Measurements from ENCODE around the gene PRSS8. TPM values are rescaled to one million over a fixed set of nuclear protein-coding genes. Genes with fewer than 3 reads are reported as not detected.
"Not testable (repeated sequence)": the region's sequence is repeated elsewhere in the genome, so short reads cannot be mapped to it uniquely, and the experiment has no call there.

PRSS8 gene
- total RNA-seq, 2 donors from 2014 or later, result 2.4 TPM; not detected in 1

GRCh38 chr16:31142109-31143010 is 6.8 kb upstream of the PRSS8 start:
- Histone ChIP-seq H3K4me1 (peaks cover 0 to 30% of the 10 kb centered on the region in 2 donors), H3K9me3 (no peaks in the 10 kb centered on the region), H3K27me3 (no peaks in the 10 kb centered on the region), H3K4me3 (peak overlapping the region; percentile 45 to 60), H3K27ac (peak overlapping the region; percentile 70 to 75), H3K36me3 (no peaks in the 10 kb centered on the region)
- DNase-seq (ENCODE audit: low spot score), result peak; percentile 98
- TF ChIP-seq, protein P1, sequence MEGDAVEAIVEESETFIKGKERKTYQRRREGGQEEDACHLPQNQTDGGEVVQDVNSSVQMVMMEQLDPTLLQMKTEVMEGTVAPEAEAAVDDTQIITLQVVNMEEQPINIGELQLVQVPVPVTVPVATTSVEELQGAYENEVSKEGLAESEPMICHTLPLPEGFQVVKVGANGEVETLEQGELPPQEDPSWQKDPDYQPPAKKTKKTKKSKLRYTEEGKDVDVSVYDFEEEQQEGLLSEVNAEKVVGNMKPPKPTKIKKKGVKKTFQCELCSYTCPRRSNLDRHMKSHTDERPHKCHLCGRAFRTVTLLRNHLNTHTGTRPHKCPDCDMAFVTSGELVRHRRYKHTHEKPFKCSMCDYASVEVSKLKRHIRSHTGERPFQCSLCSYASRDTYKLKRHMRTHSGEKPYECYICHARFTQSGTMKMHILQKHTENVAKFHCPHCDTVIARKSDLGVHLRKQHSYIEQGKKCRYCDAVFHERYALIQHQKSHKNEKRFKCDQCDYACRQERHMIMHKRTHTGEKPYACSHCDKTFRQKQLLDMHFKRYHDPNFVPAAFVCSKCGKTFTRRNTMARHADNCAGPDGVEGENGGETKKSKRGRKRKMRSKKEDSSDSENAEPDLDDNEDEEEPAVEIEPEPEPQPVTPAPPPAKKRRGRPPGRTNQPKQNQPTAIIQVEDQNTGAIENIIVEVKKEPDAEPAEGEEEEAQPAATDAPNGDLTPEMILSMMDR (IDR thresholded peaks at IDR 0.05), result peak; percentile 98 to 99

GRCh38 chr16:31141489-31142108 is 6.1 kb upstream of the PRSS8 start:
- H3K36me3 ChIP-seq, result no peaks in the 10 kb centered on the region
- DNase-seq (ENCODE audit: low spot score), result no peak
- H3K27me3 ChIP-seq, result no peaks in the 10 kb centered on the region
- no peaks in the 10 kb centered on the region for H3K9me3 ChIP-seq
- peak overlapping the region in 1 of 2 donors; percentile 60 for H3K4me3 ChIP-seq
- H3K27ac ChIP-seq, result peak overlapping the region; percentile 70 to 75
- TF ChIP-seq, protein P1 (IDR thresholded peaks at IDR 0.05), result no peak
- peaks cover 0 to 30% of the 10 kb centered on the region in 2 donors for H3K4me1 ChIP-seq

- peak overlapping the region in 1 of 2 donors; percentile 70 for H3K27ac ChIP-seq
- H3K4me1 ChIP-seq, result peaks cover 0 to 30% of the 10 kb centered on the region in 2 donors
- H3K9me3 ChIP-seq; DNase-seq (ENCODE audit: low spot score); H3K4me3 ChIP-seq; H3K36me3 ChIP-seq; H3K27me3 ChIP-seq: not testable (repeated sequence)
These were observed 5.5 kb upstream of the PRSS8 start for GRCh38 chr16:31141071-31141469.

DNA sequence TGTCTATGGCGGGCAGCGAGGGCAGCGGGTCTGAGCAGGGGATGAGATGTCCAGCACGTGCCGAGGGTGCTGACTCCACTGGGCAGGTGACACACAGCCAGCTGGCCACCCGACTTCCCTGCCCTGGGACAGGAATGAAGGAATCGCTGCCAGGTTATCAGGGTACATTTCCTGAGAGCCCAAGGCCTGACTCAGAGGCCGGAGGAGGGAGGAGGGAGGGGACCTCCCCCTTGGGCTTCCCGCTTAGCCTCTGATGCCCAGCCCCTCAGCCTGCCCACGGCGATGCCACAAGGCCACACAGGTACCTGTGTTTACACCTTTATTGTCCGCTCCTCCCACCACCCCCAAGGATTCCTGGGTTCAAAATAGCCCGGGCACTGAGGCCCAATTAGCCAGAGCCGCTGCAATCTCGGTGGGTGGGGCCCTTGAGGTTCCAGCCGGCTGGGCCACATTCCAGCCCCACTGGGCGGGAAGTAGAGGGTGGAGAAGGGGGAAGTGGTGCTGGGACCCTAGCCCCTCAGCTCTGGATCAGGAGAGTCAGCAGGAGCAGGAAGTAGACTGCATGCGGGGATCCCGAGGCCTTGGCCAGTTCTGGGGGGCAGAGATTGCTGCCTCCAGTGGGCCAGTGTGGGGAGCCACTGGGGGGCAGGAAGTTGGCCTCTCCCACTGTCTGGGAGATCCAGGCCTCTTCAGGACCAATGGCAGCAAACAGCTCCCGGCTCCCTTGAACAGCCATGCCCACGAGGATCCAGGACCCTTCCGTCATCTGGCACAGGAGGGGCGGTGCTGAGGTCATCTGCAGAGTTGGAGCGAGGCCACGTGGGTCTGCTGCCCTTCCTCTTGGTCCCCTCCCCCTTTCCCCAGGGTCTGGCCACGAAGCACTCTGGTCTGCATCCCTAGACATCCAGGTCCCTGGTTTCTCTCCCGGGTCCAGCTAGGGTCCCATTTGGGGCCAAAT is 3.4 kb upstream of the PRSS8 start:
- H3K4me1 ChIP-seq, result peaks cover 0 to 43% of the 10 kb centered on the region in 2 donors
- DNase-seq (ENCODE audit: low spot score), result peak; percentile 79
- H3K27ac ChIP-seq, result no peak overlapping the region

GRCh38 chr16:31136822-31137499 is 1.4 kb upstream of the PRSS8 start:
- not testable (repeated sequence) for H3K4me3 ChIP-seq; H3K36me3 ChIP-seq; H3K27ac ChIP-seq; DNase-seq (ENCODE audit: low spot score); H3K27me3 ChIP-seq; H3K9me3 ChIP-seq
- H3K4me1 ChIP-seq, result peaks cover 0 to 41% of the 10 kb centered on the region in 2 donors

More for the DNA sequence above, 3.4 kb upstream of the PRSS8 start:
- no peaks in the 10 kb centered on the region for H3K27me3 ChIP-seq
- no peaks in the 10 kb centered on the region for H3K9me3 ChIP-seq
- no peaks in the 10 kb centered on the region for H3K36me3 ChIP-seq
- TF ChIP-seq, protein P1 (IDR thresholded peaks at IDR 0.05), result no peak
- no peak overlapping the region for H3K4me3 ChIP-seq

DNA sequence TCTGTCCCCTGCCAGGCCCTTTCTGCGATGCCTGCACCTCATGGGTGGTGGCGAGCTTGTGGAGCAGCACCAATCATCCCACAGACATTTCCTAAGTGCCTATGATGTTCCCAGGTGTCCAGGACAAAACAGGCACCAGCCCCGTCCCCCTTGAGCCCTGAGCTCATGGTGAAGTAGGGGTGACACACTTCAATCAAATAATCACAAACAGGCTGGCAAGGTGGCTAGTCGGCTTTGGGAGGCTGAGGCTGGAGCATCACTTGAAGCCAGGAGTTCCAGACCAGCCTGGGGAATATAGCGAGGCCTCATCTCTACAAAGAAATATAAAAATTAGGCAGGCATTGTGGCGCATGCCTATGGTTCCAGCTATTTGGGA is 748 bp upstream of the PRSS8 start:
- Histone ChIP-seq H3K27ac (no peak overlapping the region), H3K9me3 (no peaks in the 10 kb centered on the region), H3K4me1 (peaks cover 0 to 34% of the 10 kb centered on the region in 2 donors), H3K4me3 (no peak overlapping the region), H3K36me3 (peaks cover 13% of the 10 kb centered on the region), H3K27me3 (no peaks in the 10 kb centered on the region)
- DNase-seq (ENCODE audit: low spot score), result no peak
- TF ChIP-seq, protein P1 (IDR thresholded peaks at IDR 0.05), result no peak

Measured in right atrium auricular region (tissue), 2 donors.